HEK293 (cell line): ENCODE results near the gene FBXO10.

Experiments used
- CTCF ChIA-PET: fragments of 350-600 bp; formaldehyde crosslinking; extraction: SDS; loops from one replicate; lab custom pipeline; 2021; ENCODE audit warnings: antibody characterized with exemption; lab: Yijun Ruan, JAX
- POLR2A ChIA-PET: fragments of 300-600 bp; formaldehyde crosslinking; extraction: SDS; loops from one replicate; lab custom pipeline; 2020; ENCODE audit warnings: antibody characterized with exemption, inconsistent platforms; lab: Yijun Ruan, JAX
- H3K27ac ChIP-seq: fragments of 200-500 bp; sonication (Bioruptor generic); 2 replicates; pipeline ENCODE4 v1.5.1; 2014; ENCODE audit warnings: low read depth, low read length, control low read depth, inconsistent platforms; ENCODE audit errors: extremely low read depth
- H3K36me3 ChIP-seq, 2 experiments: fragments of 200-500 bp in 1 of 2; sonication (Bioruptor generic) in 1 of 2; 1 replicate in 1 of 2; 2 replicates in 1 of 2; pipeline ENCODE4 v1.5.1; 2014 to 2017; ENCODE audit warnings: inconsistent platforms in 2 of 2, low read length in 2 of 2; ENCODE audit not compliant: control insufficient read depth in 2 of 2, insufficient read depth in 1 of 2
- H3K4me1 ChIP-seq: fragments of 200-500 bp; sonication (Bioruptor generic); 2 replicates; pipeline ENCODE4 v1.5.1; 2014; ENCODE audit warnings: mild to moderate bottlenecking, low read length, inconsistent platforms; ENCODE audit not compliant: control insufficient read depth, insufficient read depth
- H3K4me3 ChIP-seq: 2 replicates; pipeline ENCODE4 v1.5.1; 2011; ENCODE audit warnings: low read depth, mild to moderate bottlenecking, control low read depth, low read length, moderate library complexity
- H3K9me3 ChIP-seq: fragments of 200-500 bp; sonication (Bioruptor generic); 2 replicates; pipeline ENCODE4 v1.5.1; 2014; ENCODE audit warnings: low read depth, low read length, inconsistent platforms; ENCODE audit not compliant: control insufficient read depth, insufficient read depth
- BCL6B ChIP-seq: fragments of 450-650 bp; formaldehyde crosslinking; IDR thresholded peaks from 2 replicates; pipeline ENCODE4 v1.5.1; 2017; ENCODE audit warnings: missing biosample characterization, missing genetic modification characterization
- GLIS1 ChIP-seq: fragments of 450-650 bp; formaldehyde crosslinking; IDR thresholded peaks from 2 replicates; pipeline ENCODE4 v1.5.1; 2016; ENCODE audit warnings: missing biosample characterization, missing genetic modification characterization
- IKZF3 ChIP-seq: fragments of 450-650 bp; IDR thresholded peaks from 2 replicates; pipeline ENCODE4 v1.5.0; 2018; ENCODE audit warnings: missing biosample characterization, mild to moderate bottlenecking, missing genetic modification characterization, moderate library complexity
- INSM2 ChIP-seq: fragments of 450-650 bp; formaldehyde crosslinking; IDR thresholded peaks from 2 replicates; pipeline ENCODE4 v1.5.1; 2016; ENCODE audit warnings: missing biosample characterization, missing genetic modification characterization
- PRDM1 ChIP-seq: fragments of 450-650 bp; formaldehyde crosslinking; IDR thresholded peaks from 2 replicates; pipeline ENCODE4; 2016; ENCODE audit warnings: missing biosample characterization, missing genetic modification characterization
- PRDM10 ChIP-seq: fragments of 450-650 bp; formaldehyde crosslinking; IDR thresholded peaks from 2 replicates; pipeline ENCODE4 v1.5.1; 2016; ENCODE audit warnings: missing biosample characterization, missing genetic modification characterization
- PRDM6 ChIP-seq: fragments of 450-650 bp; formaldehyde crosslinking; IDR thresholded peaks from 2 replicates; pipeline ENCODE4 v1.5.1; 2017; ENCODE audit warnings: missing biosample characterization, missing genetic modification characterization
- SETDB1 ChIP-seq: IDR thresholded peaks from one replicate; pipeline ENCODE4 v1.6.1; 2017; ENCODE audit warnings: mild to moderate bottlenecking, low read length, moderate library complexity, mixed read lengths; ENCODE audit not compliant: insufficient read length
- SP7 ChIP-seq: fragments of 450-650 bp; formaldehyde crosslinking; IDR thresholded peaks from 2 replicates; pipeline ENCODE4 v1.5.1; 2016; ENCODE audit warnings: missing biosample characterization, missing genetic modification characterization
- ZBTB17 ChIP-seq: fragments of 450-650 bp; formaldehyde crosslinking; IDR thresholded peaks from 2 replicates; pipeline ENCODE4 v1.5.1; 2016; ENCODE audit warnings: missing biosample characterization, missing genetic modification characterization
- ZEB2 ChIP-seq: fragments of 450-650 bp; formaldehyde crosslinking; IDR thresholded peaks from 2 replicates; pipeline ENCODE4 v1.5.1; 2016; ENCODE audit warnings: missing biosample characterization, missing genetic modification characterization
- ZIC2 ChIP-seq: fragments of 450-650 bp; formaldehyde crosslinking; IDR thresholded peaks from 2 replicates; pipeline ENCODE4 v1.5.1; 2016; ENCODE audit warnings: missing biosample characterization, missing genetic modification characterization
- ZNF211 ChIP-seq: fragments of 450-650 bp; formaldehyde crosslinking; IDR thresholded peaks from 2 replicates; pipeline ENCODE4 v1.5.1; 2016; ENCODE audit warnings: low read depth, missing biosample characterization, missing genetic modification characterization
- ZNF335 ChIP-seq: fragments of 450-650 bp; formaldehyde crosslinking; conservative IDR thresholded peaks from 2 replicates; pipeline ENCODE4 v1.5.1; 2016; ENCODE audit warnings: missing biosample characterization, missing genetic modification characterization
- ZNF362 ChIP-seq: fragments of 450-650 bp; formaldehyde crosslinking; IDR thresholded peaks from 2 replicates; pipeline ENCODE4 v1.5.1; 2016; ENCODE audit warnings: missing biosample characterization, missing genetic modification characterization
- ZNF366 ChIP-seq: fragments of 450-650 bp; formaldehyde crosslinking; conservative IDR thresholded peaks from 2 replicates; pipeline ENCODE4 v1.5.1; 2016; ENCODE audit warnings: missing biosample characterization, missing genetic modification characterization
- ZNF426 ChIP-seq: fragments of 450-650 bp; formaldehyde crosslinking; IDR thresholded peaks from 2 replicates; pipeline ENCODE4 v1.5.1; 2017; ENCODE audit warnings: missing biosample characterization, missing genetic modification characterization, mild to moderate bottlenecking, inconsistent platforms, moderate library complexity
- ZNF530 ChIP-seq: fragments of 450-650 bp; formaldehyde crosslinking; IDR thresholded peaks from 2 replicates; pipeline ENCODE4 v1.5.1; 2016; ENCODE audit warnings: low read depth, missing biosample characterization, missing genetic modification characterization
- ZNF837 ChIP-seq: fragments of 450-650 bp; formaldehyde crosslinking; IDR thresholded peaks from 2 replicates; pipeline ENCODE4 v1.5.1; 2016; ENCODE audit warnings: missing biosample characterization, missing genetic modification characterization
- TF ChIP-seq, protein P1 (sequence below): fragments of 450-650 bp; formaldehyde crosslinking; IDR thresholded peaks from 2 replicates; pipeline ENCODE4 v1.5.1; 2016; ENCODE audit warnings: missing biosample characterization, missing genetic modification characterization
- TF ChIP-seq, protein P2 (sequence below): fragments of 450-650 bp; formaldehyde crosslinking; conservative IDR thresholded peaks from 2 replicates; pipeline ENCODE4 v1.5.1; 2016; ENCODE audit warnings: low read depth, missing biosample characterization, missing genetic modification characterization

Gene FBXO10

DNA sequence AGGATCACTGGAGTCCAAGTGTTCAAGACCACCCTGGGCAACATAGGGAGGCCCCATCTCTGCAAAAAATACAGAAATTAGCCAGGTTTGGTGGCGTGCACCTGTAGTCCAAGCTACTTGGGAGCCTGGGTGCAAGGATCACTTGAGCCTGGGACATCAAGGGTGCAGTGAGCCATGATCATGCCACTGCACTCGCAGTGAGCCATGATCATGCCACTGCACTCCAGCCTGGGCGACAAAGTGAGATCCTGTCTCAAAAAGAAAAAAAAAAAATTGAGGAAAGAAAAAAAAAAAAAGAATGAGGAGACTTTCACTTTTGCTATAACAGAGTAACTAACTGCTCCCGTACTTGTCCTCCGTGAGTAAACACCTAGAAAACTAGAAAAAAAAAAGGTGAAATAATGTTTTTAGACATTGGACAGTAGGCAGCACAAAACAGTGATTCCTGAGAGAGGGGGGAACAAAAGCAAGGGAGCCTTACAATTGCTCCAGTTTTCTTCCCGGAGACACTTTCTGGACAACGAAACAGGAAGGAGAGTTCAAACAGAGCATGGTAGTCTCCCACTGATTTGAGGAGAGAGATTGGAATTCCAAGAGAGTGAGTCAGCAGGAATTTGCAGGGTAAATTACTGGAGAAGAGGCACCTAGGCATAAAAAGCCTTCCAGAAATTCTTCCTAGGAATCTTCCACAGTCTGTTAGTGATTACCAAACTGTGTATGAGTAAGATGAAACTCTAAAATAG lies 104.1 kb downstream of the FBXO10 start:
- POLR2A ChIA-PET = interaction anchor here (0.6 to 1.5 kb wide), 2 partner anchors 121 to 1142 kb away, joined by 3 to 8 read pairs; no protein-coding TSS in a partner anchor
- CTCF ChIA-PET = no interaction called here
- Histone ChIP-seq H3K27ac (no peak overlapping the region; the same call in 1 of the 2 replicates), H3K4me1 (no peaks in the 10 kb centered on the region), H3K9me3 (no peaks in the 10 kb centered on the region), H3K4me3 (peak overlapping the region; percentile 26), H3K36me3 (no peaks in the 10 kb centered on the region)
- TF ChIP-seq SETDB1 (no peak), ZNF335 (tag by site-specific recombination) (peak; percentile 62), ZNF211 (tag by site-specific recombination) (no peak), PRDM10 (tag by site-specific recombination) (peak; percentile 64), ZNF530 (tag by site-specific recombination) (no peak), PRDM6 (tag by site-specific recombination) (peak; percentile 46), ZNF837 (tag by site-specific recombination) (no peak), ZIC2 (tag by site-specific recombination) (0 out of 2 replicates have a peak, but pooled peaks have one; percentile 15), ZBTB17 (peak; percentile 63), ZNF362 (tag by site-specific recombination) (peak; percentile 80; the same call in 1 of the 2 replicates), ZEB2 (tag by site-specific recombination) (0 out of 2 replicates have a peak, but pooled peaks have one; percentile 43), PRDM1 (tag by site-specific recombination) (peak; percentile 96), ZNF426 (no peak), ZNF366 (peak; percentile 63), GLIS1 (peak; percentile 44; the same call in 1 of the 2 replicates), IKZF3 (tag by site-specific recombination) (peak; percentile 40; the same call in 1 of the 2 replicates), SP7 (tag by site-specific recombination) (0 out of 2 replicates have a peak, but pooled peaks have one; percentile 53), INSM2 (tag by site-specific recombination) (no peak), BCL6B (peak; percentile 64)
- TF ChIP-seq, protein P1, sequence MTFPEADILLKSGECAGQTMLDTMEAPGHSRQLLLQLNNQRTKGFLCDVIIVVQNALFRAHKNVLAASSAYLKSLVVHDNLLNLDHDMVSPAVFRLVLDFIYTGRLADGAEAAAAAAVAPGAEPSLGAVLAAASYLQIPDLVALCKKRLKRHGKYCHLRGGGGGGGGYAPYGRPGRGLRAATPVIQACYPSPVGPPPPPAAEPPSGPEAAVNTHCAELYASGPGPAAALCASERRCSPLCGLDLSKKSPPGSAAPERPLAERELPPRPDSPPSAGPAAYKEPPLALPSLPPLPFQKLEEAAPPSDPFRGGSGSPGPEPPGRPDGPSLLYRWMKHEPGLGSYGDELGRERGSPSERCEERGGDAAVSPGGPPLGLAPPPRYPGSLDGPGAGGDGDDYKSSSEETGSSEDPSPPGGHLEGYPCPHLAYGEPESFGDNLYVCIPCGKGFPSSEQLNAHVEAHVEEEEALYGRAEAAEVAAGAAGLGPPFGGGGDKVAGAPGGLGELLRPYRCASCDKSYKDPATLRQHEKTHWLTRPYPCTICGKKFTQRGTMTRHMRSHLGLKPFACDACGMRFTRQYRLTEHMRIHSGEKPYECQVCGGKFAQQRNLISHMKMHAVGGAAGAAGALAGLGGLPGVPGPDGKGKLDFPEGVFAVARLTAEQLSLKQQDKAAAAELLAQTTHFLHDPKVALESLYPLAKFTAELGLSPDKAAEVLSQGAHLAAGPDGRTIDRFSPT (tag by site-specific recombination) = peak; percentile 71
- TF ChIP-seq, protein P2, sequence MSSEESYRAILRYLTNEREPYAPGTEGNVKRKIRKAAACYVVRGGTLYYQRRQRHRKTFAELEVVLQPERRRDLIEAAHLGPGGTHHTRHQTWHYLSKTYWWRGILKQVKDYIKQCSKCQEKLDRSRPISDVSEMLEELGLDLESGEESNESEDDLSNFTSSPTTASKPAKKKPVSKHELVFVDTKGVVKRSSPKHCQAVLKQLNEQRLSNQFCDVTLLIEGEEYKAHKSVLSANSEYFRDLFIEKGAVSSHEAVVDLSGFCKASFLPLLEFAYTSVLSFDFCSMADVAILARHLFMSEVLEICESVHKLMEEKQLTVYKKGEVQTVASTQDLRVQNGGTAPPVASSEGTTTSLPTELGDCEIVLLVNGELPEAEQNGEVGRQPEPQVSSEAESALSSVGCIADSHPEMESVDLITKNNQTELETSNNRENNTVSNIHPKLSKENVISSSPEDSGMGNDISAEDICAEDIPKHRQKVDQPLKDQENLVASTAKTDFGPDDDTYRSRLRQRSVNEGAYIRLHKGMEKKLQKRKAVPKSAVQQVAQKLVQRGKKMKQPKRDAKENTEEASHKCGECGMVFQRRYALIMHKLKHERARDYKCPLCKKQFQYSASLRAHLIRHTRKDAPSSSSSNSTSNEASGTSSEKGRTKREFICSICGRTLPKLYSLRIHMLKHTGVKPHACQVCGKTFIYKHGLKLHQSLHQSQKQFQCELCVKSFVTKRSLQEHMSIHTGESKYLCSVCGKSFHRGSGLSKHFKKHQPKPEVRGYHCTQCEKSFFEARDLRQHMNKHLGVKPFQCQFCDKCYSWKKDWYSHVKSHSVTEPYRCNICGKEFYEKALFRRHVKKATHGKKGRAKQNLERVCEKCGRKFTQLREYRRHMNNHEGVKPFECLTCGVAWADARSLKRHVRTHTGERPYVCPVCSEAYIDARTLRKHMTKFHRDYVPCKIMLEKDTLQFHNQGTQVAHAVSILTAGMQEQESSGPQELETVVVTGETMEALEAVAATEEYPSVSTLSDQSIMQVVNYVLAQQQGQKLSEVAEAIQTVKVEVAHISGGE = 0 out of 2 replicates have a peak, but pooled peaks have one; percentile 34
